GM18868 (cell line): ENCODE measurements around the gene MAMDC2.
"Not testable (repeated sequence)": the region's sequence is repeated elsewhere in the genome, so short reads cannot be mapped to it uniquely, and the experiment has no call there.

ENCODE experiments used
- ATAC-seq: cut with Tn5 transposase; IDR thresholded peaks from one replicate; pipeline ENCODE4 v1.9.1; 2021; ENCODE audit warnings: mild to moderate bottlenecking, moderate library complexity; ENCODE audit not compliant: unreplicated experiment

The MAMDC2 gene

DNA sequence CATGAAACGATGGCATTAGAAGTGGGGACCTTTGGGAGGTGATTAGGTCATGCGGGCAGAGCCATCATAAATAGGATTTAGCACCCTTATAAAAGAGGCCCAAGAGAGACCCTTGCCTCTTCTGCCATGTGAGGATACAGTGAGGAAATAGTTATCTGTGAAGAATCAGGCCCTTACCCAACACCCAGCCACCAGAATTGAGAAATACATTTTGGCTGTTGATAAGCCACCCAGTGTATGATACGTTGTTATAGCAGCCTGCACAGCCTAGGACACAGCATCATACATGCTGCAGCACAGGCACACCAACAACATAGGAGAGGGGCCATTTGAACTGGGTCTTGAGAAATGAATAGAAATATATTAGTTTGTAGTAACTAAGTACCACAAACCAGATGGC, 8.0 kb upstream of the MAMDC2 start:
- ATAC-seq = no peak

DNA sequence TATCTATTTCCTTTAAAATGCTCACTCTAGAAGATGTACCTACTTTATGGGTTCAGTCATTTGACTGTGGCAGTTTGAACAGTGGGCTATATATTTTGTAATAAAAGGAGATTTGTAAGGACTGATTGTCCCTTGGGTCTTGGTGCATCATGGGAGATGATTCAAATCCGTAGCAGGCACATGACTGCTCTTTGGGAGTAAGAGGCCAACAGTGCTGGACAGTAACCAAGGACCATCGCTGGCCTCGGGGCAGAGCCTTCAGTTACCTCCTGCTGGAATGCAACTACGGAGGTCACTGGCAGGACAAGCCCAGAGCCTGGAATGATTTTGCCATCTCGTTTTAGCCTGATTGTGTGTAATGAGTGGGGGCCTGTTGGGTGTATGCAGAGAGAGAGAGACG, 7.0 kb upstream of the MAMDC2 start:
- no peak for ATAC-seq

DNA sequence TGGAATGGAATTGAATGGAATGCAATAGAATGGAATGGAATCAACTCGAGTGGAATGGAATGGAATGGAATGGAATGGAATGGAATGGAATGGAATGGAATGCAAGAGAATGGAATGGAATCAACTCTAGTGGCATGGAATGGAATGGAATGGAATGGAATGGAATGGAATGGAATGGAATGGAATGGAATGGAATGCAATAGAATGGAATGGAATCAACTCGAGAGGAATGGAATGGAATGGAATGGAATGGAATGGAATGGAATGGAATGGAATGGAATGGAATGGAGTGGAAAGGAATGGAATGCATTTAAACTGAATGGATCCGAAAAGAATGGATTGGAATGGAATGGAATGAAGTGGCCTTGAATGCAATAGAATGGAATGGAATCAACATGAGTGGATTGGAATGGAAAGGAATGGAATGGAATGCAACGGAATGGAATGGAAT, 5.5 kb upstream of the MAMDC2 start:
- ATAC-seq = not testable (repeated sequence)

DNA sequence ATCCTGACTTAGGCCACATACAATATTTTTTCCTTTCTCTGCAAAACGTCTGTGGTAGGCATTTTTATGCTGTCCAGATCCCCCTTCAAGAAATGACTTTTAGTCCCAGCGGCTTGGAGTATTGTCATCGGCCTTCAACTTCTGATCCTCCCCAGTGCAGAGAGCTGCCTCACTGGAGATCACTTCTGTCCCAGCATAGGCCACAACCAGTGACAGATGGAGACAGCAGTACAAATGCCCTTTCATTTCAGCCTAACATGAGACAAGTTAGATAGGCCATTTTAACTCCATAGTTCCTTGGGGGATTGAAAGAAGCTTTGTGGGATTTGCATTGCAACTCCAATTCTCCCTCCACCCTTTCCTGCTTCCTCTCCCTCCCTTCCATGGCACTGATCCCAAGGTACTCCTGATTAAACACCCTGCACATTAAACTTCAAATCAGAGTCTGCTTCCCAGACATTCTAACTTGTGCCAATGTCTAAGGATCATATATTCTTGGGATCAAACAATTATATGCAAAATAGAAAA, 3.2 kb upstream of the MAMDC2 start:
- ATAC-seq = no peak

DNA sequence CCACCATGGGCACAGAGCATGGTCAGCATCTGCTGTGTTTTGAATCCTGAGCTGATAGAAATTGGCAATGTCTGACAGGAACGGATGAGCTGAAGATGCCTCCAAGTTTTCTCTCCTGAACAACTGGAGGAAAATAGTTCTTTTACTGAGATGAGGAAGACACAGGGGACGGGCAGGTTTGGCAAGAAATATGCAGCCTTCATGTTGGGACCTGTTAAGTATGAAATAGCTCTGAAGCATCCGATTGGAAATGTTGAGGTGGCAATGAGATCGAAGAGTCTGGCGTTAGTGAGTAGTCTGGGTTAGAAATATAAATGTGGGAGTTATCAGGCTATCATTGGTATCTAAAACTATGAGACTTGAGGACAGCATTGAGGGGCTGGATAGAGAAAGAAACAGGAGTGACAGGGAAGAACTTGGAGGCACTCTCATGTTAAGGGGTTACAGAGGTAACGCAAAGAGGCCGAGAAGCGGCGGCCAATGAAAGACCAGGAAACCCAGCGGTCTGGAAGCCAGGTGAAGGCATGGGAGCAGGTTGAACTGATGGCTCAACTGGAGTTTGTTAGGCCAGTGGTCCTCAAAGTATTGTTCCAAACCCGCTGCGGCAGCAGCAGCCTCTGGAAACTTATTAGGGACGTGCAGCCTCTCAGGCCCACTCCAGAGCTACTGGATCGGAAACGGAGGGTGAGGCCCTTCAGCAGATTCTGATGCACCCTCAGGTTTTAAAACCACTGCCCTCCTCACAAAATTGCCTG, 1.0 kb upstream of the MAMDC2 start:
- ATAC-seq = no peak

DNA sequence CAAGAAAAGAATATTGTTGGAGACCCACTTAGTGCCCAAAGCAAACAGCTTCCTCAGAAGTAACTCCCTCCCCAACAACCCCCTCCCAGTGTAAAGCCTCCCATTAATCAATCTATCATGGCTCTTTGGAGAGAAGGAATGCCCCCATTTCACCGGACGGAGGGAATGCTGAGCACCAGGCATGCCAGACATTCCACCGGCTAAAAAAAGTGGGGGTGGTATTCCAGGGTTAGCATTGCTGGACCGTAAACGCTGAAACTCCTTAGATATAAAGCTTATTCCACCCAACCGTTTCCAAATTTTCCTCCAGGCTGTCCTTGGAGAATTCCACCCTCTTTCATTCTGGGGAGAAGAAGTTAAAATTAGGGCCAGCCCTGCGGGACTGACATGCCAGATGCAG, 363 bp upstream of the MAMDC2 start:
- no peak for ATAC-seq

DNA sequence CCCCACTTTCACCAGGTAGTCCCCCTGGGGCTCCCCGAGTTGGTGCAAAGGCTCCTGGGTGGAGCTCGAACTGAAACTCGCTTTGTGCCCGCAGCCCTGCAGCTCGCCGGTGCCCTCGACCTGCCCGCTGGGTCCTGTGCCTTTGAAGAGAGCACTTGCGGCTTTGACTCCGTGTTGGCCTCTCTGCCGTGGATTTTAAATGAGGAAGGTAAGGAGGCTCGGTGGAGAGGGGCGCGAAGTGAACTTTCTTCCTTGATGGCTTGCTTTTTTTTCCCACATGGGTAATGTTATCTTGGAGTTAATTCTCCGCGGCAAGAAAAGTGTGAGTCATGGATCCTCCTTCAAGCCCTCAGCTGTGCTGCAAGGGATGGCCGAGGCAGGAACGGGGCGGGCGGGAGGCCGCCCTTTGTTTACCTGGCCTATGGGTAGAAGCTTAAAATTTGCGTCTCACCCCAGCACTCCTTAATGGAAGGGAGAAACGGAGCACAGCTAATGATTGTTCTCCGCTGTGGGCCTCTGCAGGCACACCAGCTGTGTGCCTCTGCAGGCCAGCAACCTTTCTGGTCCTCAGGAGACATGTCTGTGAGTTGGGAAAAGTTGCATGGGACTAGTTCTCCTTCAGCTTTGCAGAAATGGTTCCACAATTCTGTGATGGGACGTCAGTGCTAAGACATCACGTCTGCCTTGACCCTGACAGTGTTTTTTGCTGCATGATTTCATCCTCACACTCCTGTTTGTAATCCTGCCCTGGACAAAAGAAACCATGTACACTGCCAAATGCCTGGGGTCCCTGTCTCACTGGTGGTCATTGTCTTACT, 1.1 kb downstream of the MAMDC2 start:
- no peak for ATAC-seq

DNA sequence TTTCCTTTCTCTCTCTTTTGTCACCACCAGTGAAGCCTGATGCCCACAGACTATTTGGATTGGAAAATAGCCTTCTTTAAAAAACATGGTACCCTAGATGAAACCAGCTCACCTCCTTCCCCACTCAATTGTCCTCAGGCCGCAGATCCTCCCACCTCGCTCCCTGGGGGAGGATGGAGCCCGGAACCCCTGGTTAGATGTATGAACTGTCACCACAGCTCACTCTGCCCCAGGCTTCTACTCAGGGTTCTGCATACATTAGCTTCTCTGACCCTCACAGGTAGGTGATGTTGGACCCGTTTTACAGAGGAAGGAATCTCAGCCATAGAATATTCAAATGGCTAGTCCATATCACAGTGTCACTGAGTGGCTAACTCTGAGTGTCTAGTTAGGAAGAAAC, 1.8 kb downstream of the MAMDC2 start:
- ATAC-seq = no peak

DNA sequence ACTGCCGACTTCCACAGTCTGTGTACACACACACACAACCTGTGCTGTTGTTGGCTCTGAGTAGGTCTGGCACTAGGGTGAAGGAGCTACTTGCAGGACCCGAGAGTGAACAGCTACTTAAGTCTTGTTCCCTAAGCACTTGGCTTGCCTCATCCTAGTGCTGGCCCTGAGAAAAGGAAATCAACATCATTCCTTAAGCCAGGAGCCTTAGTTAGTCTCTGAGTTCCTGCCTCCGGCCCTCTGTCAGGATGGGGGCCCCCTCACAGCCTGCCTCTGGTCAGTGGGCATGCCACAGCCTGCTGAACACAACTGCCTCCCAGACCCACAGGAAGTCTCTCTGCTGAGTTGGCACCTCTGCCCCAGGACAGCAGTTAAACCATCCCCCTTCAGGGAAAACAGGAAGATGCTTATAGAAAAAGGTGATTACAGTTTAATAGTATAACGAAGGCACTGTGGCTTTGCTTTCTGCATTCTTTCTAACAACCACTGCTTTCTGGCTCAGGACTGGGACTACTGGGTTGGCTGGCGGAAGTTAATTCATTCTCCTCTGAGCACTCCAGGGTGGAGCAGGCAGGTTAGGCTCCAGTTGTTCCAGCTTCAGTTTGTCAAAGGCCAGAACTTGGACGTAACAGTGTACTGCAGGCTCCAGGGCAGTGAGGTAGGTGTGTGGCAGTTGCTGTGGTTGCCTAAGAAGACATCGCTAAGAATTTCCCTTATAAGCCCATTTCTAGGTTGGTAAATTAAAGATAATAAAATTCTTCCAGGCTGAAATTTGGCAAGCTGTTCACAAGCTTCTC, 2.8 kb downstream of the MAMDC2 start:
- no peak for ATAC-seq

DNA sequence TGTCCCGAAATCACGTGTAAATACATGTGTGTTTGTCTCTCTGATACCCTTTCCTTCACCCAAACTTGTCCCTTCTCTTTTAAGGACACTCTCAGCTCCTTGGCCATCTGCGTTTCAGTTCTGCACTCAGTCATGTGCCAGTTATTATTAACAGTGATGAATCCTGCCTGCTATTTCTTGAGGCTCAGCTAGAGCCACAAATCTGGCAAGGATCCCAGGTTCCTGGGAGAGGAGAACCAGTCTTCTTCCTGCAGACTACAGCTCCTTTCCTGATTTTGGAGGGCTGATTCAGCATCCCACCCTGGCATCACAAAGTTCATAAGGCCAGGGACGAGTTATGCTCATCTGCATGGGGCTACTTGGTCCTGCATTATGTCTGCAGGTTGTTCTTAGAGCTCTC, 5.6 kb downstream of the MAMDC2 start:
- ATAC-seq = no peak

DNA sequence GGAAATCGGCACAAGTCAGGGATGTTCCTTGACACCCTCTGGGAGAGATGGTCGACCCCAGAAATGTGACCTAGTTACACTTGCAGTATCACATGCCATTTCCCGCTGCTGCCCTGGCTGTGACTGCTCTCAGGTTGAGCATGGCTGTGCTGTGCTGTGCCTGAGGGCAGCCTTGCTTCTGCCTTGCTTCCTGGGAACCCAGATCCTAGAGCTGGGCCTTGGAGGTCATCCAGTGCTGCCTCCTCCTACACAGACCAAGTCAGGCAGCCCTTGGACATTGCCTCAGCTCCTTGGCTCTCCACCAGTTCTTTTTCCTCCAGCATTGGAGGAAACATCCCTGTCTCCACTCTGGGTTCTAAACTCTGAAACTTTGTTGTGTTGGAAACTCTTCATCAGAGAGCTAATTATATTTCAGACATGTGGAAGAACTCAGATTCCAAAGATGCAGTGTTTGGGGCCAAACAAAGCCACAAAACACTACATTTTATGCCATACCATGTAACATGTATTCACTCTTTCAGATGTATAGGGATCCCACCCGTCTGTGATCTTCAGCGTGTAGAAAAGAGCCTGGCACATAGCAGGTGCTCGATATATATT, 6.1 kb downstream of the MAMDC2 start:
- ATAC-seq = no peak

DNA sequence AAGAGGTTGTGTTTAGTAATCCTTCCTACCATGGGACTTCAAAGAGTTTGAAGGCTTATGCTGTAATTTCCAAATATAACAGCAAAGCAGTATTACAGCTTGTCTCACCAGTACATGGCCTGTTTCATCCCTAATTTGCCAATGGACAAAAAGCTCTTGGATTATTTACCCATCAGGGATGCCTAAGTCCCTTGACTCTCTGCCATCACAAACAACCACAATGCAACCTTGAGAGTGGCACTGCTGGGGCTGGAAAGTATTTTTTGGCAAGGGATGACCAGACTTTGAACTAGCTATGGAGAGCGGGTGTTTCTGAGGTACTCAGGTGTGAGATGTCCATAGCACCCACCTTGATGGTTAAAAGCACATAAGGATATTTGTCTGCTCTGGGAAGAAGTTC, 9.1 kb downstream of the MAMDC2 start:
- no peak for ATAC-seq

DNA sequence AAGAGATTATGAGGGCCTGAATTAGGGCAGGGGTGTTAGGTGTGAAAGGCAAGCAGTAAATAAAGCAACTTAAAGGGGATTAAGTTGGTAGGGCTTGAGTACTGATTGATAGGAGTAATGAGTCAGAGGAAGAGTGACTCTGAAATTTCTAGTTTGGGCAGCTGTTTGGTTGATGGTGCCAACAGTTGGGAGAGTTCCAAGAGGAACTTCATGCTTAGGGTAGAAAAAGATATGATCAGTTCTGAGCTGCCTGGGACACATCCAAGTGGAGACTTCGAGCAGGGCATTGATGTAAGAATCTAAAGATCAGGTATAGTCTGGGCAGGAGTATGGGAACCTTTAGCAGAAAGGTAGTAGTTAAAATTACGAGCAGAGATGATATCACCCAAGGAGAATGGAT, 10.2 kb downstream of the MAMDC2 start:
- ATAC-seq = no peak

DNA sequence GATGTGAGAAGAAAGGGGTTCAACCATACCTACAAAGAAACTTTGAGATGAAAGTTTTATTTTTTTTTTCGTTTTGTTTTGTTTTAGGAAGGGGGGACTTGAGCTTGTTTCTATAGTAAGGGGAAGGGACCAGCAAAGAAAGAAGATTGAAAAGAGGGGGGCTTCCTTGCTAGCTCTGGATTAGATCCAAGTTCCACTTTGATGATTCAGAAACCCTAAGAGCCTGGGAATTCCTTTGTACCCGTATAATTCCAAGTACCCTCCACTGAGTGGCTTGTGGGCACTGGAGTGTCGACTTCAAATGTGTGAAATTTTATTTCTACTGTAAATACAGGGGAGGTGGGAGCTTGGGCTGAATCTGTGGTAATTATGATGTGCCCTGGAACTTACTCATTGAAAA, 10.9 kb downstream of the MAMDC2 start:
- ATAC-seq = no peak

DNA sequence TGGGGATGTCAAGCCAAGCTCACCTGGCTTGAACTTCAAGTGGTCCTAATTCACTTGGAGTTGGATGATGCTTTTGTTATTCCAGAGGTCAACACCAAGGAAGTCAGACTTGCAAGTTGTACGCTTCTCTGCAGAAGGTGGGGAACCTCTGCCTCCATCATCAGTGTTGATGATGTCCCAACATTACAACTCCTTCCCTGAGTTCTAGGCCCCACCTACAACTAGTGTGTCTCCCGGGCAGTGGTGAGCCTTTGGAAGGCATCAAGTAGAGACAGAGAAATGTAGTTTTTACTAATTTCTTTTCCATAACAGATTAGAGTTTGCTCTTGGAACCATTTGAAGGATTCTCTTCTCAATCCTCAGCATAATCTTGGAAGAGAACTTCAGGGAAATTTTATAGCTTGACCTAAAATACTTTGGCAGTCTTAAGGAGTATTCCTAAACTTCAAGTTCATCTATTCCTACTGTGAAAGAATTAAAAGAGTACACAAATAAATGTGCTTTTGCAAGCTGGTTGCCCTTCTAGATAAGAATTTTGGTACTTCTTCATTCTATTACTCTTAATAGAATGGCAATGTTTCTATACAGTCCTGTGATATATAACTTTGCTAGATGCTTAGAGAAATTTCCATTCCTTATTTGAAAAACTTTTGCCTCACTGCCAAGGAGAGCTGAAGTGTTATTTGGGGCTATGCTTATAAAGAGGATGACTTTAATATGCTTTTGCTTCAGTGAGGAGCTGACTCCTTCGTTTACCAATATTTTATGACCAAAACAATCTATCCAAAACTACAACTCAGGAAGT, 12.0 kb downstream of the MAMDC2 start:
- ATAC-seq = no peak

DNA sequence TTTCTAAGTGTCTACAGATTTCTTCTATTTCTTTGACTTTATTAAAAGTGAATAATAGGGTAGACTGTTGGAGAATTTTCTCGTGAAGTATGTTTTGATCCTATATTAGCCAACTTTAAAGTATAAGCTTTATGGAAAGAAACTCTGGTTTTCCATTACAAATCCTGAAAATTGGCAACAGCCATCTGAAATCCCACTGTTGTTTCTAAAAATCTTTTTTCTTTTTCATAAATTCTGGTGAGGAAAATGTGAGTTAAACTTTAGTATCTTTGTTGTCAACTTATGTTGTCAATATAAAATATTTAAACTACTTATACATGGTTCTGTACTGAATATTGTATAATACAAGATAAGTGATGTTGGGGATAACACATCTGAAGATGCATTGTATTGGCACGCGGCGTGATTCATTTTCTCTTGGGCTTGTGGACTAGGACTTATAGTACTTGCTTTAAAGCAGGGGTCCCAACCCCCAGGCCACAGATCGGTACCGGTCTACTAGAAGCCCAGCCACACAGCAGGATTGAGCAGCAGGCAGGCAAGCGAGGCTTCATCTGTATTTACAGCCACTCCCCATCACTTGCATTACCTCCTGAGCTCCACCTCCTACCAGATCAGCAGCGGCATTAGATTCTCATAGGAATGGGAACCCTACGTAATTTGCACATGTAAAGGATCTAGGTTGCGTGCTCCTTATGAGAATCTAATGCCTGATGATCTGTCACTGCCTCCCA, 12.7 kb downstream of the MAMDC2 start:
- no peak for ATAC-seq

DNA sequence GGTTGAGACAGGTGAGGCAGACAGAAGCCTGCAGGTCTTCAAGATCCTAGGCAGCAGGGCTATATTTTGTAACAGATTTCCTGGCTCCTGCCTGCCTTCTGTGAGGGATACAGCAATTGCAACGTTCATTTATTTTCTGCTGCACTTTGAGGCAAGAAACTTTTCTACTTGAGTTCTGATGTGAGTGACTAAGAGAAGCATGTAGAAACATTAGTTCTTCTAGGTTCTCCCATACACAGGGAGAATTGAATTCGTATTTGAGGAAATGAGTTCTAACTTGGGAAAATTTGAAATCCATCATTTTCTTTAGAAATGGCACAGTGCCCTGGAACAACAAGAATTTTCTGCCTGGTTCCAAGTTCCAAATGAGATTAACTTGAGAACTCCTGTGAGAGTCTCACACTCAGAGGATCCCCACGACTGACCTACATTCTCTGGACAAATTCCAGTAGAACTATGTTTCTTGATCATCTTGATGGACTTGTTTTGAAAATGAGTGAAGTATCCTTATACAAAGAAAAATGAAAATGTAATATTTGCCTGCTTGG, 15.0 kb downstream of the MAMDC2 start:
- ATAC-seq = no peak

DNA sequence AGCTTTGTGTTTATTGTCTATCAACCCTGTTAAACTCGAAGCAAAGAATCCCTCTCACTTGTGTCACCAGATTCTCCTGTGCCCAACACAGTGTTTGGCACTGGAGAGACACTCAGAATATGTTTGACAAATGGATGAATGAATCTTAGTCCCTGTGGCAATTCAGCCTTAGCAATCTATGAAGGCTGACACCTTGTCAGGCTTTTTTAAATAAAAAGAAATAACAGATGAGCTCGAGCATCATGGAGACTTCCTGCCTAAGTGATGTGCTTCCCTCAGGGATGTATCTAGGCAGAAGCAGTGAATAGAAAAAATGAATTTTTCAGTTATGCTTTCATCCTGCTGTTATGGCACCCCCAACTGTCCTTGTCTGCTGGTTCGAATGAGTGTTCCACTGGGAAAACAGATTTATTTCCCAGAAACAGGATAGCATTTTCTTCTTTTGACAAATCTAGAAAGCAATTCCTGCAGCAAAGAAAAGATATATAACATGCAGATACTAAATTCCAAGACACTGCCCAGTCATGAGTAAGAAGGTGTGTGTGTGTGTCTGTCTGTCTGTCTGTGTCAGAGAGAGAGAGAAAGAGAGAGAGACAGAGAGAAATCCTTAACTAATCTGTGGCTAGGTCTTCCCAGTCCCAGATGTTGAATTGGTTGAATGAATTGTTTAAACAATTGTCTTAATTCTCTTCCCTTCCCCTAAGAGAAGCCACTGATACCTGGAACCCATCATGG, 16.7 kb downstream of the MAMDC2 start:
- no peak for ATAC-seq
